Ishikawa (cell line): ENCODE data around the gene PIP4K2C.

Source experiments
- CEBPB ChIP-seq: IDR thresholded peaks from 2 replicates; pipeline ENCODE4 v1.6.1; 2012
- CREB1 ChIP-seq: IDR thresholded peaks from 2 replicates; pipeline ENCODE4 v1.6.1; 2012; ENCODE audit warnings: low read depth
- EGR1 ChIP-seq: IDR thresholded peaks from 2 replicates; pipeline ENCODE4 v1.6.1; 2012
- EP300 ChIP-seq: IDR thresholded peaks from 2 replicates; pipeline ENCODE4 v1.6.1; 2012; ENCODE audit warnings: borderline replicate concordance
- FOXM1 ChIP-seq: IDR thresholded peaks from 2 replicates; pipeline ENCODE4 v1.6.1; 2012; ENCODE audit warnings: low read depth, borderline replicate concordance
- NFIC ChIP-seq: IDR thresholded peaks from 2 replicates; pipeline ENCODE4 v1.6.1; 2012
- RAD21 ChIP-seq: IDR thresholded peaks from 2 replicates; pipeline ENCODE4 v1.6.1; 2012; ENCODE audit warnings: low read depth
- TAF1 ChIP-seq: IDR thresholded peaks from 2 replicates; pipeline ENCODE4 v1.6.1; 2012; ENCODE audit warnings: low read depth, mild to moderate bottlenecking
- TCF12 ChIP-seq: IDR thresholded peaks from 2 replicates; pipeline ENCODE4 v1.6.1; 2012; ENCODE audit warnings: low read depth
- TEAD4 ChIP-seq: IDR thresholded peaks from 2 replicates; pipeline ENCODE4 v1.6.1; 2012
- YY1 ChIP-seq: IDR thresholded peaks from 2 replicates; pipeline ENCODE4 v1.6.1; 2012; ENCODE audit warnings: low read depth
- ZBTB7A ChIP-seq: IDR thresholded peaks from 2 replicates; pipeline ENCODE4 v1.6.1; 2012; ENCODE audit warnings: low read depth
- TF ChIP-seq, protein P1 (sequence below): IDR thresholded peaks from 2 replicates; pipeline ENCODE4 v1.6.1; 2012; ENCODE audit warnings: low read depth, mild to moderate bottlenecking
- TF ChIP-seq, protein P2 (sequence below): IDR thresholded peaks from 2 replicates; pipeline ENCODE4 v1.6.1; 2012
- TF ChIP-seq, protein P3 (sequence below): IDR thresholded peaks from 2 replicates; pipeline ENCODE4 v1.6.1; 2012

PIP4K2C gene

DNA sequence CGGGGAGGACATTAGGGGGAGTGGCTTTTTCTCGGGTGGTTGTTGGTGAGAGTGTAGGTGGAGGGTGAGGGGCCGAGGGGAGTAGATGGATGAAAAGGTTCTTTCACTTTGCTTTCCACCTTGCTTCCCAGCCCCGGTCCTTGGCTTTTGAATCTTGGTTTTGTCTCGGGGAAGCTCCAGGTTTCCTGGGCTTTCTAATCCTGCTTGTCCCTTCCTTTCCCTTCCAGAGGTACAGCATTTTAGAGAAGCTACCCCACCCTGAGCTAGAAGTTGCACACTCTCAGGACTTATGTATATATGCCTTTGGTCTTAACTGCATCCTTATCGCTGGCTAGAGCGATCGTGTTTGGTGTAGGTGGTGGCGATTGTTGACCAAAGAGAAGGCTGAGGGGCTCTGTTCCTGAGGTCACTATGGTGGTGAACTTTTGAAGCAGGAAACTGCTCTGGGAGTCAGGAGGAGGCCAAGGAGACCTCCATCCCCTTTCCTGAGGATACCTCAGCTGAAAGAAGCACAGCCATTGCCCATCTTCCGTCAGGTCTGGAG is 862 bp downstream of the PIP4K2C start:
- TF ChIP-seq EGR1 (no peak), YY1 (no peak), TEAD4 (no peak)

DNA sequence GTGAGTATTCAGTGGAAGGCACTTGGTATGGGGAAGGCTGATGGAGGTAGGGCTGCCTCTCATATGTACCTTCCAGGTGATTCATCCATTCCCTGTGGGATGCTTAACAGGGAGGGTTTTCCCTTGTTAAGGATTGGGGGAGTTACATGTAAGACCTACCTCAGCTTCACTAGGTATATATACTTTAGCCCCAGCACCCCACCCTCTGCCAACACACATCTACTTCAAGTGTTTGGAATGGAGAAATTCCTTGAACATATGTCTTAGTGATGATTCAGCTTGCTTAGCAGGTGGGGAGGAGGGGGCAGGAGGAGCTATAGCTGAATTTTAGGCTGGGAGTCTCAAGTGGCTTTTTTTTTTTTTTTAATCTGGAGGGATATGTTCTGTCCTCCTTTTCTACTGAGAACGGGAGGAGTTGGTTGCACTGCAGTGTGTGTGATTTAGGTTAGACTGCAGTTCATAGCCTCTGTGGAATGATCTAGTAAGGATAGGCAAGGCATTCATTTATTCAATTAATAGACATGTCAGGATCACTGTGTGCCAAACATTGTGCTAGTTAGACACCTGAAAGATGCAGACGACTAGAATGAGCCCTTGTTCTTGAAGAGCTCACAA is 1.7 kb downstream of the PIP4K2C start:
- TF ChIP-seq TEAD4 (no peak), EP300 (no peak), CEBPB (no peak), TAF1 (no peak), CREB1 (no peak), EGR1 (no peak), FOXM1 (no peak), TCF12 (no peak), ZBTB7A (no peak), YY1 (no peak), RAD21 (no peak), NFIC (no peak)
- TF ChIP-seq, protein P1, sequence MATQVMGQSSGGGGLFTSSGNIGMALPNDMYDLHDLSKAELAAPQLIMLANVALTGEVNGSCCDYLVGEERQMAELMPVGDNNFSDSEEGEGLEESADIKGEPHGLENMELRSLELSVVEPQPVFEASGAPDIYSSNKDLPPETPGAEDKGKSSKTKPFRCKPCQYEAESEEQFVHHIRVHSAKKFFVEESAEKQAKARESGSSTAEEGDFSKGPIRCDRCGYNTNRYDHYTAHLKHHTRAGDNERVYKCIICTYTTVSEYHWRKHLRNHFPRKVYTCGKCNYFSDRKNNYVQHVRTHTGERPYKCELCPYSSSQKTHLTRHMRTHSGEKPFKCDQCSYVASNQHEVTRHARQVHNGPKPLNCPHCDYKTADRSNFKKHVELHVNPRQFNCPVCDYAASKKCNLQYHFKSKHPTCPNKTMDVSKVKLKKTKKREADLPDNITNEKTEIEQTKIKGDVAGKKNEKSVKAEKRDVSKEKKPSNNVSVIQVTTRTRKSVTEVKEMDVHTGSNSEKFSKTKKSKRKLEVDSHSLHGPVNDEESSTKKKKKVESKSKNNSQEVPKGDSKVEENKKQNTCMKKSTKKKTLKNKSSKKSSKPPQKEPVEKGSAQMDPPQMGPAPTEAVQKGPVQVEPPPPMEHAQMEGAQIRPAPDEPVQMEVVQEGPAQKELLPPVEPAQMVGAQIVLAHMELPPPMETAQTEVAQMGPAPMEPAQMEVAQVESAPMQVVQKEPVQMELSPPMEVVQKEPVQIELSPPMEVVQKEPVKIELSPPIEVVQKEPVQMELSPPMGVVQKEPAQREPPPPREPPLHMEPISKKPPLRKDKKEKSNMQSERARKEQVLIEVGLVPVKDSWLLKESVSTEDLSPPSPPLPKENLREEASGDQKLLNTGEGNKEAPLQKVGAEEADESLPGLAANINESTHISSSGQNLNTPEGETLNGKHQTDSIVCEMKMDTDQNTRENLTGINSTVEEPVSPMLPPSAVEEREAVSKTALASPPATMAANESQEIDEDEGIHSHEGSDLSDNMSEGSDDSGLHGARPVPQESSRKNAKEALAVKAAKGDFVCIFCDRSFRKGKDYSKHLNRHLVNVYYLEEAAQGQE = no peak
- TF ChIP-seq, protein P2, sequence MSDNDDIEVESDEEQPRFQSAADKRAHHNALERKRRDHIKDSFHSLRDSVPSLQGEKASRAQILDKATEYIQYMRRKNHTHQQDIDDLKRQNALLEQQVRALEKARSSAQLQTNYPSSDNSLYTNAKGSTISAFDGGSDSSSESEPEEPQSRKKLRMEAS = no peak
- TF ChIP-seq, protein P3, sequence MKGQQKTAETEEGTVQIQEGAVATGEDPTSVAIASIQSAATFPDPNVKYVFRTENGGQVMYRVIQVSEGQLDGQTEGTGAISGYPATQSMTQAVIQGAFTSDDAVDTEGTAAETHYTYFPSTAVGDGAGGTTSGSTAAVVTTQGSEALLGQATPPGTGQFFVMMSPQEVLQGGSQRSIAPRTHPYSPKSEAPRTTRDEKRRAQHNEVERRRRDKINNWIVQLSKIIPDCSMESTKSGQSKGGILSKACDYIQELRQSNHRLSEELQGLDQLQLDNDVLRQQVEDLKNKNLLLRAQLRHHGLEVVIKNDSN = no peak

DNA sequence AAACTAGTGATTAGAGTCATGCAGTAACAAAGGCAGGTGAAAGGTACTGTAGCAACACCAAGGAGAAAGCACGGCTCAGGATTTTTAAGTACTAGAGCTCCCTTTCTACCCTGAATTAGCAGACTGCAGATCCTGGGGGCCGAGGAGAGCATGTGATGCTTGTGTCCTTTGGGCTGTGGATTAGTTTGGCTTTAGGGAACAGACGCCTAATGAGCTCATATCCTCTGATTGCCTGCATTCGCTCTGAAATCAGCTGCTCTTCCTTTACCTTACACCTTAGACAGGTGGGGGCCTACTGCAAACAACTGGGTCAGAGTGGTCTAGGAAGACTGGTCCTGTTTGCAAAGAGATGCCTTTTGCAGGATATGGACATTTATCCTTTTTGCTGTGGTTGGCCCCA is 2.2 kb downstream of the PIP4K2C start:
- TF ChIP-seq CEBPB = no peak
- TF ChIP-seq, protein P1 = no peak
- no peak for TF ChIP-seq EP300
- TF ChIP-seq, protein P2 = no peak
- no peak for TF ChIP-seq FOXM1
- no peak for TF ChIP-seq TAF1
- no peak for TF ChIP-seq EGR1
- no peak for TF ChIP-seq TCF12
- TF ChIP-seq YY1 = no peak
- no peak for TF ChIP-seq ZBTB7A
- TF ChIP-seq, protein P3 = no peak
- no peak for TF ChIP-seq RAD21
- no peak for TF ChIP-seq CREB1
- no peak for TF ChIP-seq NFIC
- no peak for TF ChIP-seq TEAD4

DNA sequence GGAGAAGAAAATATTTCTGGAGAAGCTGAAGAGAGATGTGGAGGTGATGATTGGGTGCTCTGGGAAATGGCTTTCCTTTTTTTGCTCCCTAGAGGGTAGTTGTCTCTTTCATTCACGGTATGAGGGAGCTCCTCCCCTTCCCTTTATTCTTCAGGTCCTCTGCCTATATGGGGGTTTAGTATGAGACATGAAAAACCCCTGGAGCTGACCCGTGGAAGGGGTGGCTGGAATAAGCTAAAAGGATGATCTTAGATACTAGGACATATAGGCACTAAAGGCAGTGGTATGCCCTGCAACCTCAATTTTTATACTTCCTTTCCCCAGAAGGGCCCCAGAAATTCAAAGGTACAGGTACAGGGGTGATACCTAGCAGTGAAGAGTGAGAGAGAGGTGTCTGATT is 9.4 kb downstream of the PIP4K2C start:
- no peak for TF ChIP-seq TEAD4
- TF ChIP-seq CREB1 = no peak
- no peak for TF ChIP-seq NFIC
- TF ChIP-seq FOXM1 = no peak
- TF ChIP-seq EP300 = no peak
- TF ChIP-seq, protein P1 = no peak
- TF ChIP-seq TAF1 = no peak
- TF ChIP-seq, protein P3 = no peak
- TF ChIP-seq TCF12 = no peak
- TF ChIP-seq YY1 = no peak
- TF ChIP-seq, protein P2 = no peak
- no peak for TF ChIP-seq CEBPB
